MG63 (cell line): ENCODE results near the gene MT1E. TPM values are rescaled to one million over a fixed set of nuclear protein-coding genes. Genes with fewer than 3 reads are reported as not detected.

Experiments
- DNase-seq: peaks from one replicate; pipeline ENCODE4 v3.0.0-alpha.2; 2020
- H3K27me3 ChIP-seq: fragments of 250-450 bp; sonication (Bioruptor Pico); 2 replicates; pipeline ENCODE4 v1.5.1; 2020; ENCODE audit warnings: mild to moderate bottlenecking, moderate library complexity
- H3K36me3 ChIP-seq: fragments of 250-450 bp; sonication (Bioruptor Pico); 2 replicates; pipeline ENCODE4 v1.5.1; 2020; ENCODE audit warnings: mild to moderate bottlenecking, moderate library complexity
- H3K4me3 ChIP-seq: fragments of 250-450 bp; sonication (Bioruptor Pico); 2 replicates; pipeline ENCODE4 v1.5.1; 2020; ENCODE audit warnings: mild to moderate bottlenecking, moderate library complexity
- H3K9me3 ChIP-seq: fragments of 250-450 bp; sonication (Bioruptor Pico); 2 replicates; pipeline ENCODE4 v1.5.1; 2020; ENCODE audit warnings: mild to moderate bottlenecking, moderate library complexity
- total RNA-seq: library from RNA; depleted of rRNA; stranded (reverse); fragments of >200 nt; shearing (Covaris generic); gene quantifications from 2 replicates; pipeline ENCODE4 v1.2.3, GENCODE V29; 2014; ENCODE audit warnings: low replicate concordance

MT1E gene
- total RNA-seq, 1 experiment from 2014 or later = 203 TPM

GRCh38 chr16:56632848-56633365 is 7.3 kb downstream of the MT1E start:
- Histone ChIP-seq H3K9me3 (no peaks in the 10 kb centered on the region), H3K4me3 (peak overlapping the region; percentile 50), H3K27me3 (no peaks in the 10 kb centered on the region; the same call in 1 of the 2 replicates), H3K36me3 (no peaks in the 10 kb centered on the region)
- DNase-seq = no peak

- no peaks in the 10 kb centered on the region; the same call in 1 of the 2 replicates for H3K27me3 ChIP-seq
- H3K4me3 ChIP-seq = peak overlapping the region; percentile 50
- no peaks in the 10 kb centered on the region for H3K36me3 ChIP-seq
- no peaks in the 10 kb centered on the region for H3K9me3 ChIP-seq
- no peak for DNase-seq
Measured at GRCh38 chr16:56633535-56633934, 8.0 kb downstream of the MT1E start.

DNA sequence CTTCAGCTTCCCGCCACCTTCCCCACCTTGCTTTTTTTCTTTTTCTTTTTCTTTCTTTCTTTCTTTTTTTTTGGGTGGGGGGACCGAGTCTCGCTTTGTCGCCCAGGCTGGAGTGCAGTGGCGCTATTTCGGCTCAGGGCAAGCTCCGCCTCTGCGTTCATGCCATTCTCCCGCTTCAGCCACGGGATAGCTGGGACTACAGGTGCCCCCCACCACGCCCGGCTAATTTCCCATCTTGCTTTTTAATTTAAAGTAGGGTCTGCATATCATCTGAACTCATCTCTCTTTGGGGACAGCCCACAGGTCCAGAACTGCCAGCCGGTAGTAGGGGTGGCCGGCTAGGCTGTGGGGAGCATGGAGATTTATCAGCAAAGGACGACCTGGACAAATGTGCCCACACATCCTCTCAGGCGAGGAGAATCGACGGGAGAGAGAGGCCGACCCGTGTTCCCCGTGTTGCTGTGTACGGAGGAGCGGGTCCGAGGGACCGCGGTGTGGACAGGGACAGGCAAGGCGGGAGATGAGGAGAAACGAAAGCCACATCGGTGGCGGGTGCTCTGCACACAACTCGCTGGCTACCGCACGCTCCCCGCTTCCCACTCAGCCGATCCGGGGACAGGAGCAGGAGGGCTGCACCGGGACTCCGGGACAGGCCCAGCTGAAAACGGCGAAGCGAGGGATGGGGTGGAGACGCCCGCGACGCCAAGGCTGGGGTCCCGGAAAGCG is 9.3 kb downstream of the MT1E start:
- H3K4me3 ChIP-seq = no peak overlapping the region
- H3K36me3 ChIP-seq = no peaks in the 10 kb centered on the region
- H3K27me3 ChIP-seq = no peaks in the 10 kb centered on the region; the same call in 1 of the 2 replicates
- DNase-seq = no peak
- H3K9me3 ChIP-seq = no peaks in the 10 kb centered on the region

DNA sequence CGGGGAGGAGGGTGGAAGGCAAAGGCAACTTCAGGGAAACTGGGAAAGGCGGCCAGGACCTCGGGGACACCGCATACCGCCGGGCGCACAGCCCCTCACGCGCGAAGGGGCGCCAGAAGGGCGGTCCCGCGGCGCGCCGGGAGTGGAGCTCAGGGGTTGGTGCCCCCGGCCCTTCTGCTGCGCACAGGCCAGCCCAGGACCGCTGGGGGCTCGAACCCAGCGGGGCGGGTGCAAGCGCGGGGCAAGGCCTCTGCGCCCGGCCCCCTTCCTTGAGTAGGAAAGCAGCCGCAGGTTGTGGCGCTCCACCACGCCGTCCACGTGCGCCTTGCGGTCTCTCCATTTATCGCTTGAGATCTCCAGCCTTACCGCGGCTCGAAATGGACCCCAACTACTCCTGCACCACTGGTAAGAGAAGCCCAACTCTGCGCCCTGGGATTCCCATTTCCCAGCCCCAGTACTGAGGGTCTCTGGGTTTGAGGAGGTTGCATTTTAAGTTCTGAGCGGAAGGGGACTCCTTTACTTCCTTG is 9.9 kb downstream of the MT1E start:
- Histone ChIP-seq H3K4me3 (no peak overlapping the region), H3K36me3 (no peaks in the 10 kb centered on the region), H3K9me3 (no peaks in the 10 kb centered on the region), H3K27me3 (peaks cover 2% of the 10 kb centered on the region; the same call in 1 of the 2 replicates)
- no peak for DNase-seq

- H3K27me3 ChIP-seq = peaks cover 3% of the 10 kb centered on the region; the same call in 1 of the 2 replicates
- DNase-seq = no peak
- H3K4me3 ChIP-seq = no peak overlapping the region
- no peaks in the 10 kb centered on the region; the same call in 1 of the 2 replicates for H3K36me3 ChIP-seq
- no peaks in the 10 kb centered on the region for H3K9me3 ChIP-seq
Measured at GRCh38 chr16:56636616-56637413, 11.2 kb downstream of the MT1E start.

GRCh38 chr16:56637814-56638750 is 12.5 kb downstream of the MT1E start, which contains the start of gene MT1A:
TSS of gene MT1A (plus strand) at chr16:56638666. CDS start at chr16:56638739, 73 bp downstream.
- no peak within 1 kb of the TSS for H3K4me3 ChIP-seq
- peaks cover 3% of the 10 kb centered on the region; the same call in 1 of the 2 replicates for H3K27me3 ChIP-seq
- no peaks in the 10 kb centered on the region; the same call in 1 of the 2 replicates for H3K36me3 ChIP-seq
- H3K9me3 ChIP-seq = no peaks in the 10 kb centered on the region
- no peak for DNase-seq

DNA sequence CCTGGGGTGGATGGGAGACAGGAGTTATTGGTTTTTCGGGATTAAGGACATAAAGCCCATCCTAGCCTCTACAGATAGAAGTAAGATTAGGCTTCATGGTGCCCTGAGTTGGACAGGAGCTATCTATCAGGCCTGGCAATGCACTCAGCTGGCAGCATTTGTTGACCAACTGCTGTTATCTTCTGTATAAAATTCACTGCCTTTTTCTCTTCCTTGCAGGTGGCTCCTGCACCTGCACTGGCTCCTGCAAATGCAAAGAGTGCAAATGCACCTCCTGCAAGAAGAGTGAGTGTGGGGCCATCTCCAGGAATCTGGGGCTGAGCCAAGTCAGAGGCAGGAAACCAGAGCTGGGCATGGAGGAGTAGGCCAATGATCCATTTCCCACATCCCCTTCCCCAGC is 13.5 kb downstream of the MT1E start:
- Histone ChIP-seq H3K36me3 (no peaks in the 10 kb centered on the region; the same call in 1 of the 2 replicates), H3K4me3 (no peak overlapping the region), H3K27me3 (peaks cover 3% of the 10 kb centered on the region; the same call in 1 of the 2 replicates), H3K9me3 (no peaks in the 10 kb centered on the region)
- no peak for DNase-seq

GRCh38 chr16:56640076-56640475 is 14.5 kb downstream of the MT1E start:
- Histone ChIP-seq H3K9me3 (no peaks in the 10 kb centered on the region), H3K27me3 (peaks cover 3% of the 10 kb centered on the region; the same call in 1 of the 2 replicates), H3K4me3 (no peak overlapping the region), H3K36me3 (no peaks in the 10 kb centered on the region; the same call in 1 of the 2 replicates)
- DNase-seq = no peak

GRCh38 chr16:56641166-56641565 is 15.6 kb downstream of the MT1E start:
- Histone ChIP-seq H3K9me3 (no peaks in the 10 kb centered on the region), H3K27me3 (peaks cover 3% of the 10 kb centered on the region; the same call in 1 of the 2 replicates), H3K36me3 (no peaks in the 10 kb centered on the region; the same call in 1 of the 2 replicates), H3K4me3 (no peak overlapping the region)
- DNase-seq = no peak

GRCh38 chr16:56643080-56643778 is 17.6 kb downstream of the MT1E start:
- H3K36me3 ChIP-seq = no peaks in the 10 kb centered on the region; the same call in 1 of the 2 replicates
- DNase-seq = no peak
- no peaks in the 10 kb centered on the region for H3K9me3 ChIP-seq
- no peak overlapping the region for H3K4me3 ChIP-seq
- peaks cover 3% of the 10 kb centered on the region; the same call in 1 of the 2 replicates for H3K27me3 ChIP-seq

DNA sequence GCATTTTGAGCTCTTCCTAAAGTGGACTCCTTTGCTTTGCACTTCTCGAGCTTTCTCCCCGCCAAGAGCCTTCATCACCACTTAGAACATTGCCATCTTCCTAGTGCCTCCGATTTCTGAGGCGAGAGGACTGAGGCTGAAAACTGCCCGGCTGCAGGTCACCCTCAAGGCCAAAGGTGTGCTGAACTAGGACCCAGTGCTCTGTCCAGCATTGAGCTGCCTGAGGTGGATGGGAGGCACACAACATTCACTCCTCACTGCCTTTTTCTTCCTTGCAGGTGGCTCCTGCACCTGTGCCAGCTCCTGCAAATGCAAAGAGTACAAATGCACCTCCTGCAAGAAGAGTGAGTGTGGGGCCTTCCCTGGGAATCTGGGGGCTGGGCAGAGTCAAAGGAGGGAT is 18.3 kb downstream of the MT1E start:
- no peaks in the 10 kb centered on the region; the same call in 1 of the 2 replicates for H3K36me3 ChIP-seq
- H3K27me3 ChIP-seq = peaks cover 3% of the 10 kb centered on the region; the same call in 1 of the 2 replicates
- no peak overlapping the region for H3K4me3 ChIP-seq
- DNase-seq = no peak
- H3K9me3 ChIP-seq = no peaks in the 10 kb centered on the region

GRCh38 chr16:56645311-56645710 is 19.7 kb downstream of the MT1E start:
- Histone ChIP-seq H3K4me3 (no peak overlapping the region), H3K9me3 (no peaks in the 10 kb centered on the region), H3K36me3 (no peaks in the 10 kb centered on the region; the same call in 1 of the 2 replicates), H3K27me3 (peaks cover 2% of the 10 kb centered on the region; the same call in 1 of the 2 replicates)
- no peak for DNase-seq

- DNase-seq = no peak
- H3K27me3 ChIP-seq = no peaks in the 10 kb centered on the region
- no peaks in the 10 kb centered on the region; the same call in 1 of the 2 replicates for H3K36me3 ChIP-seq
- H3K4me3 ChIP-seq = no peak overlapping the region
- no peaks in the 10 kb centered on the region for H3K9me3 ChIP-seq
Measured at GRCh38 chr16:56645838-56646237, 20.3 kb downstream of the MT1E start.

DNA sequence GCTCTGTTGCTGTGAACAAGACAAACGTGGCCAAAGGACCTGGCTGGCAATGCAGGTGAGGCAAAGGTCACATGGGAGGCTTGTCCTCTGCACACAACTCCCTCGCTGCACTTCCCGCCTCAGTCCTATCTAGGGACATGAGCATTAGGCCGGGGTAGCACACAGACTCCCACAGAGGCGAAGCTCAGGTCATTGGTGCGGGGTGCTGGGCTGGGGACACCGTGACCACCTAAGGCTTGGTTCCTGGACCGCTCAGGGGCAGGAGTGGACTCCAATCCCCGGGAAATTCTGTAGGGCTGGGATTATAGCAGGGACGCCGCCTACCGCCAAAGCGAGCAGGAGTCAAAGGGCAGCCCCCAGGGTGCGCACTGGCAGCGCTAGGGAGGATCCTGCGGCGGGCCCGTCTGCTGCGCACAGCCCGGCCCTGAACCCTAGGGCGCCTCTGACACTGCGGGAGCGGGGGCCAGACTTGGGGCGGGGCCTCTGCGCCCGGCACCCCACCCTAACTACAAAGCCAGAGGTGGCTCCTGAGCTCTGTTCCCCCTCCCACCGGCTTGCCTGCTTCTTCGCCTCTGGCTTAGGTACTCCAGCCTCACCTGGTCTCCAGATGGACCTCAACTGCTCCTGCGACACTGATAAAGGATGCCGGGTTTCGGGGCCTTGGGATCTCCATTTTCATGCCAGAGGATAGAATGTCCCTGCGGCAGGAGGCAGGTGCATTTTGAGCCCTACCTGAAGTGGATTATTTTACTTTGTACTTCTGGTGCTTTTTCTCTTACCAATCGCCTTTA is 22.3 kb downstream of the MT1E start:
- no peaks in the 10 kb centered on the region for H3K27me3 ChIP-seq

More for the DNA sequence above, 22.3 kb downstream of the MT1E start:
- no peak for DNase-seq
- Histone ChIP-seq H3K4me3 (no peak overlapping the region), H3K9me3 (no peaks in the 10 kb centered on the region), H3K36me3 (no peaks in the 10 kb centered on the region)
